GM19043 (cell line): ENCODE data around the gene OR2T11.
A peak's percentile ranks its signal among the peaks of the same experiment; 100 is the strongest.
"Not testable (repeated sequence)": the region's sequence is repeated elsewhere in the genome, so short reads cannot be mapped to it uniquely, and the experiment has no call there.

Source experiments
- ATAC-seq: cut with Tn5 transposase; IDR thresholded peaks from one replicate; pipeline ENCODE4 v1.9.1; 2021; ENCODE audit warnings: low read depth; ENCODE audit not compliant: unreplicated experiment

OR2T11 gene

DNA sequence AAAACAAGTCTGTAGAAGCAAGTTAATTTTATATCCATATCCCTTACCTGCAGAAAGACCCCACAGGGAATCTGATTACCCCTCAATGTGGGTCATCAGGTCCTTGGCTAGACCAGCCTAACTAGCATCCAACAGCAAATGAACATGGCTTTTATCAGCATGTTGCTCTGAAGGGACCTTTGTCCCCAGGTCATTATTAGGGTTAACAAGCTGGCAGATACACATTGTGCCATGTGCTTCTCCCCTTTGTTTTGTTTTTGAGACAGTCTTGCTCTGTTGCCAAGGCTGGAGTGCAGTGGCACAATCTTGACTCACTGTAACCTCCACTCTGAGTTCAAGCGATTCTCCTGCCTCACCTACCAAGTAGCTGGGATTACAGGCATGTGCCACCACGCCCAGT lies at the start of gene OR2T11:
TSS of gene OR2T11 (minus strand) at position 101 of the 400 bp plus-strand sequence. CDS start 7,963 bp downstream, outside the sequence.
- not testable (repeated sequence) for ATAC-seq

DNA sequence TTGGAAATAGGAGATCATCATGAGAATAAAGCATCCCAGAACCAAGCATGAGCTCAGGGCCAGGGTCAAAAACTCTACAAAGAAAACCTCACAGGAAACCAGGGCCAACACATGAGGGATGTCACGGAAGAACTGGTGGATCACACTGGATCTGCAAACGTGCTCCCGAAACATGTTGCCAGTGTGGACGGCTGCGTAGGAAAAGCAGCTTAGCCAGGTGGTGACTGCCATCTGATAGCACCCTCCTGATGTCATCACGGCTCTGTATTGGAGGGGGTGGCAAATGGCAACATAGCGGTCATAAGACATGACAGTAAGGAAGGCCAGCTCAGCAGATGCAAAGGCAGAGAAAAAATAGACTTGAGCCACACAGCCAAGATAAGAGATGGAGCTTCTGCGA lies 46.8 kb upstream of the OR2T11 start:
- ATAC-seq, result no peak

- no peak for ATAC-seq
Measured at GRCh38 chr1:248670003-248670402, 35.1 kb upstream of the OR2T11 start.

- peak; percentile 95 for ATAC-seq
Measured at GRCh38 chr1:248663453-248664328, 28.8 kb upstream of the OR2T11 start.

GRCh38 chr1:248656797-248657196 lies 21.9 kb upstream of the OR2T11 start:
- ATAC-seq, result not testable (repeated sequence)

DNA sequence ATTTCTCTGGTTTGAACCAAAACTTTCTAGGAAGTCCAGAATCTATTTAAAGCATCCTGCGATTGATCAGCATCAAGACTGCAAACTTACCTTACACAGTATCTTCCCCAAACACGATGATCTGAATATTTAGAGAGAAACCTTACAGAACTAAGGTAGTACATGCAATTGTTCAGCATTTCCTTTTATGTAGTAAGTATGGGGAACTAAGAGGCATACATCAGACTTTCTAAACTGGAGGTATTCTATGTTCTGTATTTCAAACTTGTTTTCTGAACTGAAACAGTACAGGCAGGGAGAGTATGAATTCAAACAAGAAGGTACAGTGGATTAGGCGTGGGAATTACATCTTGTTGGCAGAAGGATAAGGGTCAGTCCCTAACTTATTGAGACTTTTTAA lies 20.5 kb upstream of the OR2T11 start, which contains the start of gene OR2T27:
TSS of gene OR2T27 (minus strand) at position 175 of the 400 bp plus-strand sequence. CDS start 4,644 bp downstream, outside the sequence.
- peak; percentile 83 for ATAC-seq

DNA sequence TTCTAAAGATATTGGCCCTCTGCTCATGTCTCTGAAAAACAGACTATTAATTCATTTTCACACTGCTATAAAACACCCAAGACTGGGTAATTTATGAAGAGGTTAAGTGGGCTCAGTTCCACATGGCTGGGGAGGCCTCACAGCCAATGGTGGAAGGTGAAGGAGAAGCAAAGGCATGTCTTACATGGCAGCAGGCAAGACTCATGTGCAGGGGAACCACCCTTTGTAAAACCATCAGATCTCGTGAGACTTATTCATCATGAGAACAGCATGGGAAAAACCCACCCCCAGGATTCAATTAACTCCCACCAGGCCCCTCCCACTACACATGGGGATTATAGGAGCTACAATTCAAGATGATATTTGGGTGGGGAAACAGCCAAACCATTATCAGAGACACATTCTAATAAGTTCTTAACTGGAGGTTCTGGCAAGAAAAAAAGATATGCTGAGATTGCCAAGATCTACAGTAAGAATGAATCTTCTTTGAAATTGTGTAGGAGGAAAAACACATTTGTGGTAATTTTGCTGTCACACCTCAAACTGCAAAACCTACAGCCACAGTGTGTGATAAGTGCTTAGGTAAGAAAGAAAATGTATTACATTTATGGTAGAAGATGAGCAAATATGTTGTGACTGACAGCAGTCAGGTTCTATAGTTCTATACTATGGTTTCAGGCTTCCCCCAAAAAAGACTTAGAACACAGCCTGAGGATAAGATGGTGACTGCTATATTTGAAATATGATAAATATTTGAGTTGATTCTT lies 14.1 kb upstream of the OR2T11 start:
- not testable (repeated sequence) for ATAC-seq

DNA sequence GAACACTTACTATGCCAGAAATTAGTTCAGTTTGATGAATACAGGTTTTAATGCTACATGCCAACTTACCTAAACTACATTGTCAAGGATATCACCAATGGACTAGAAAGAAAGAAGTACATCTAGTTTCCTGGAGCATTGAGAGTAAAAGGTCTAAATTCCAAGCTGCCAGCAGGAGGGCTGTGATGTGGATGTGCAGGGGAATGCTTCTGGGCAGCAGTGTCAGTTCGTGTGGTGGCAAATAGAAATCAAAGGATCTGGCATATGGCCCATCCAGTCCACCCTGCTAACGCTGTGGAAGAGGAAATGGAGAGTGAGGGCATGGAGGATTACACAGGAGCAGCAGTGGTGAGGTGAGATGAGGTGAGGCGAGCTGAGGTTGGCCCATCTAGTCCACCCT lies 10.3 kb upstream of the OR2T11 start, which contains the start of gene OR2T35:
TSS of gene OR2T35 (minus strand) at position 101 of the 400 bp plus-strand sequence. CDS start 6,020 bp downstream, outside the sequence.
- ATAC-seq, result not testable (repeated sequence)

DNA sequence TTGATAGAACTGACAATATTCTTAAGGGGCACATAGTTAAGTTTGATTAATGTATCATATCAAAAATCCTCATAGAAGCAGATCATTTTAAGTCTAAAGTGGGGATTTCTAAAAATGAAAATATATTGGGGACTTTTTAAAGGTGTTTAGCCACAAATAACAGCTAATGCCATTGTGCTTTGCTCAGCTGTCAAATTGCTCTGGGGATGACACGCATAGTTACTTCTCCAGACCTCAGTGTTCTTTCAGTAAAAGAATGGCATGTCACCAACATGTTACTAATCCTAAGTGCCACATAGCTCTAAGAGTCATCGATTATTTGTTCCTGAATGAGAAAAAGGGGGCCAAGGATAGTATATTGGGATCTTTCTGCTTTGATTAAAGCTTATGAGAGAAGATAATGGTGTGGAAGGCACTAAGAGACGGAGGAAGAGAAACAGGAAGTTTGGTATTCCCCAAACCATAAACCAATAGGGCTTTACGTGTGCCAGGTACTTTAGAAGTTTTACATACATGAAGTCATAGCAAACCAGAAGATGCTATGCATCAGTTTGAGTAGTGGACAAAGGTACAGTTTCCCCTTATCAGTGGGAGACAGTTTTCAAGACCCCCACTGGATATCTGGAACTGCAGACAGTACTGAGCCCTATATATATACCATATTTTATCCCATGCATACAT lies 8.2 kb upstream of the OR2T11 start:
- ATAC-seq, result peak; percentile 48

DNA sequence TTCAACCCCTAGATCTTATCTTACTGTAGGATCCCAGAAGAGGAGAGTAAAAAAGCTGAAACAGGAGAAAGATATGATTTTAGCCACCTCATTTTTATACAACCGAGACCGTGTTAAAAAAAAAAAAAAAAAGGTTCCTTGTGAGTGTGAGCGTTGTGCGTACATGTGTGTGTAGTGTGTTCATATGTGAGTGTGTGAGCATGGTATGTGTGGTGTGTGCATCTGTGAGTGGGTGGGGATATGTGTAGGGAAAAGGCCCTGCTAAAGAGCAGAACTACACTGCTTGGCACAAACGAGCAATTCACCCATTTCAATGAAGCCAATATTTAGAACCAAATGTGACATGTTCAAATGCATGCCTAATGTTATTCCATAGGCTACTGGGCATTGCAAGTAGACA lies 6.7 kb upstream of the OR2T11 start:
- ATAC-seq, result peak; percentile 6

- ATAC-seq, result peak; percentile 40
Measured at GRCh38 chr1:248640906-248641305, 6.0 kb upstream of the OR2T11 start.

- ATAC-seq, result peak; percentile 20
Measured at GRCh38 chr1:248639652-248640051, 4.8 kb upstream of the OR2T11 start.

- ATAC-seq, result not testable (repeated sequence)
Measured at GRCh38 chr1:248636612-248637011, 1.7 kb upstream of the OR2T11 start.

GRCh38 chr1:248631354-248632008 lies 3.4 kb downstream of the OR2T11 start:
- no peak for ATAC-seq

DNA sequence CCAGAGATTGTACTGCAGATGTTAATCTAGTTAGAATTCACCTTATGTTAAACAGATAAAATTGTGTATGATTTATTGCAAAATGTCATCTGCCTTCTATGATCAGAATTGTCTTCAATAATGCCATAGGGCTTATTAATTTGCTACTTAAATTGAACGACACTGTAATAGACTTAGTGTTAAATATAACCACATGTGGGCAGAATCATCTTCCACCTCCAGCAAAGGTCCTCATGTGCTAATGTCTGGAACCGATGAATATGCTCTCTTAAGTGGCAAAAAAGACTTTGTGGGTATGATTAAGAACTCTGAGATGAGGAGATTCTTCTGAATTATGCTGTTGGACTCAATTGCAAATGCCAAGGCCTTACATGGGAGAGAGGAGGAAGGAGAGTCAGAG lies 4.3 kb downstream of the OR2T11 start:
- ATAC-seq, result no peak

DNA sequence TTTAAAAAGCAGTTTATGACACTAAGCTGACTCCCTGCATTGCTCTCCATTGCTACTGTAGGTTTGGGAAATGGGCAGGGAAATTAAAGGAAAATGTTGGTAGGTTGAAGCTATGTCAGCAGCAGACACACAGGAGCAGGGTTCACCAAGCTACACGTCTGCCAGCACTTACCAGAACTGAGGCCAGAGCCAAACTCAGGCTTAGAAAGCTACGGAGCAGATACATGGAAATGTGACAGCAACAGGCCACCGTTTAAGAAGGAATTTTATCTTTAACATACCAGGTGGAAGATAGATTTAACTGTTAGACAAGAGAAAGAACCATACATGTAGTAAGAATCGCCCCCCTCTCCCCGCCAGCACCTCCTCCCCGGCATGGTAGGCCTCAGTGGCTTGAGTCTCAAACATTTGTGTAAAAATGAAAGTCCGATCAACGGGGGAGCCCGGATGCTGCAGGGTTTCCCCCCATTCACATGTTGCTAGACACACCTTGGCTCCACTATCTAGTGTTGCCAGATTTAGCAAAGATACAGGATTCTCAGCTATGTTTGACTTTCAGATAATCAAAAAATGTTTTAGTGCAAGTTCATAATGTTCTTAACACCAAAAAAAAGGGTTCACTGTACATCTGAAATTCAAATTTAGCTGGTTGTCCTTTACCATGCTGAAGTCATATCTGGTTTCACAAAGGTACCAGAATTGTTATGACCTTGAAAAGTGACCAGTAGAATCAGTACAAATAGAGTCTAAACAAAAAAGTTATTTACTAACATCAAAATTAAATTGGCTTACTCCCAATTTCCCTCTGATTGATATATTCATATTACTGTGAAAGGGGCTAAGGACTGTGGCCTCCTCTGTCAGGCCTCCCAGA lies 6.7 kb downstream of the OR2T11 start:
- peak; percentile 69 for ATAC-seq

DNA sequence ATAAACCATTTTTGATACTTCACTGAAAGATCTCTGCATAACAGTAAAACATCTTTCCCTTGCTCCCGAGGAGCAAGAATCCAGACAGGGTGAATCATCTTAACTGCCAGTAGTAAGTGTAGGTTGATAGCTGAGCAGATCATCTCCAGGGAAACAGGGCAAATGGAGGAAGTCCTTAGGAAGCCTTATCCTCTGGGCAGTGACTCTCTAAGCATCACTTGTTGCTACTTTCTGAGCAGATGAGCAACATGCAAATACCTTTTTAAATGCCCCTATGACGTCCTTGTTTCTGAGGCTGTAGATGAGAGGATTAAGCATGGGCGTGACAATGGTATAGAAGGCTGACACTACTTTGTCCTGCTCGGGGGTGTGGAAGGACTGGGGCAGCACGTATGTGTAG lies 8.9 kb downstream of the OR2T11 start:
- no peak for ATAC-seq

- no peak for ATAC-seq
Measured at GRCh38 chr1:248625166-248625565, 9.7 kb downstream of the OR2T11 start.

DNA sequence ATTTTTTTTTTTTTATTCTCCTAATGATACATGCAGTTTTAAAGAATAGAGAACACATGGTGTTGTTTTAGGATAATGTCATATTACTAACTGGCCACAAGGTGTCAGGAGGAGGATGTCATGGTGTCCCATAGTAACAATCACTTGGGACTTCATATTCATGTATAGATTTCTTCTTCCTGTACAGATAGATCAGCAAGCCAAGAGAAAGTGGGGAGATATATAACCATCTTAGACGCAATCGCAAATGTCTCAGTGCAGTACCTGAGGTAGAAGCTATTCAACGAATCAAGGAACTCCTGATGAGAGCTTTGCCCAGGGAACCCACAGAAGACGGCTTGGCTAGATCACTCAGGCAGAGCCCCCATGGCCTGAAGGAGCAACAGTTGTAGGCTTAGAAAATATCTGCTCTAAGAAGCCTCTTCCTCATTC lies 12.3 kb downstream of the OR2T11 start:
- peak; percentile 85 for ATAC-seq
